NCI-H1417 treated with DMSO at 0.1 percent for 48 hours (cell line): Measurements from ENCODE around the gene E2F3.
"Not testable (repeated sequence)": the region's sequence is repeated elsewhere in the genome, so short reads cannot be mapped to it uniquely, and the experiment has no call there.

Source experiments
- DNase-seq: peaks from one replicate; lab custom pipeline; 2025; lab: John Stamatoyannopoulos, UW

The E2F3 gene

DNA sequence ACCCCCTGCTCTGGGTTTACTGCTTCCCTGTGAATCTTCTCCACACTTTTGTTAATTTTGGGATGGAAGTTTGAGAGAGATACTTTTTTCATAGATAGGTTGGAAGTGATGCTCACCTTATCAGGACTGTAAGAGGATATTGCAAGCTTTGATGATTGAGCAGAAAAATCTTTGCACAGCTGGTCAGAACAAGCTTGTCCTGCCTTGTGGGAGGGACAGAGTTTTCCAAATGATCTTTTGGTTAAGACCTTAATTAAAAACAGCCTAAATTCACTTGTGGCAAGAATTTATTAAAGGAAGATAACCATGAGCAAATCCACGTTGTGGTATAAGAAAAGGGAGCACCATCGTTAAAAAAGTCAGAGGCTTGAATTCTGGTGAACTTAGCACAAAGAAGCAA is 32.2 kb downstream of the E2F3 start:
- DNase-seq, result no peak

DNA sequence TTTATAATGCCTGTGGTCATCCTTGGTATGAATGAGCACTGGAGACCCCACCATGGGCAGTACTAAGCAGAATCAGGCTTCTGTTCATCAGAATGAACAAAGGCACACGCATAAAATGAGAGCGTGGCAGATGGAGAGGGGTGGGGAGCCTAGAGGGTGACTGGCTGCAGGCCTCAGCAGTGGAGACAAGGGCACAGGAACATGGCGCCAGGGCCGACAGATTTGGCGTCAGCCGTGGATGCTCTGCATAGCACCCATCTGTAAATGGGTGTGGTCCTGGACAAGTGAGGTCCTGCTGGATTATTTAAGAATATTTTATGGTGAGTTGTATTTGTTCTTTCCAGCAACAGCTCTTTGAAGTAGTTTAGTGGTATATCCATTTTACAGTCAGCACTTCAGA is 33.1 kb downstream of the E2F3 start:
- no peak for DNase-seq

DNA sequence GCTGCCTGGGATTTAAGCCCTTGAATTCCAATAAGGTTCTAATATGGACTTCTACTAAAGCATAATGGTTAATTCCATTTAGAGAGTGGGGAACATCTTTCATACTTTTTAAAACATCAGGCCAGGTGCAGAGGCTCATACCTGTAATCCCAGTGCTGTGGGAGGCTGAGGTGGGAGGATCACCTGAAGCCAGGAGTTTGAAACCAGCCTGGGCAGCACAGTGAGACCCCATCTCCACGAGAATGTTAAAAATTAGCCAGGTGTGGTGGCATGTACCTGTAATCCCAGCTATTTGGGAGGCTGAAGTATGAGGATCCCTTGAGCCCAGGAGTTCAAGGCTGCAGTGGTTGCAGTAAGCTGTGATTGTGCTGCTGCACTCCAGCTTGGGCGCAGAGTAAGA is 35.0 kb downstream of the E2F3 start:
- no peak for DNase-seq

DNA sequence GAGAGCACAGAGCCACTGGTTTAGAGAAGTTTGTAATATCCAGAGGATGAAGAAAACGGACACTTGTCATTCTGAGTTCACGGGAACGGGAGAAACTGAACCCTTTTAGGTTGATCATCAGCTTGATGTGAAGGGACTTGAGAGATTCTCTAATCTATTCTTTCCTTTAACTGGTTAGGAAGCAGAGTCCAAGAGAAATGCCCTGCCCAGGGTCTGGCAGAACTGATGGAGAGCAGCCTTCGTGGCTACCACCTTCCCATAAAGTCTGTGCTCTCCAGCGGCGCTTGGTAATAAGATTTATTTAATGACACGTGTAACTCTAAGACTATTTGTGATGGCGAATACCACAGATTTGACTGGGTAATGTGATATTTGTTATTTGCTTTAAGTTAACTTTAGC is 36.0 kb downstream of the E2F3 start:
- DNase-seq, result no peak

DNA sequence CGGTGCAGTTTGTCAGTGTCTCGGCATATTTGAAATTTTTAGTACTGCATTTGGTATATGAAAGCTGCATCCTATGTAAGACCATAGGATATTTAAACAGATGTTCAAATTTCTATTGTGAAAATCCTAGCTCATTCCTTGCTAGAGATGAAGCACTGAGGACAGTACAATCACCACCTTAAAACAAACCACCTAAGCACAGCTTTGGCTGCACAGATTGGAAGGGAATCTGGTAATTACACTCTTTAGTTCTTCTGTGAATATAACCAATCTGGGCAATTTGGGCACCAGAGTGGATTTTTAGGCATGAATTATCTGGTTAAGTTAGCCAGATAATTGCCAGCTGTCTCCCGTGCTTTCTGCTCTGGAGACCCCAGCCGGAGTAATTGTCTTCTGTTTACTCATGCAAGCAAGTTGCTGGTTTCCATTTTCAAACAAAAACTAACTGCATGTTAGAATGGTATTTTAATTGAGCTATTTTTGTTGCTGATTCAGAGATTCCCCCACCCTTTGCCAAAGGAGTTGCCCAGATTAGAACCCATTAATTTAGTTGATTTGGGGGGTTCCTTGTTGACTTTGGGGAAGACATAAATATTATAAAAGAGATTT is 36.9 kb downstream of the E2F3 start:
- DNase-seq, result no peak

DNA sequence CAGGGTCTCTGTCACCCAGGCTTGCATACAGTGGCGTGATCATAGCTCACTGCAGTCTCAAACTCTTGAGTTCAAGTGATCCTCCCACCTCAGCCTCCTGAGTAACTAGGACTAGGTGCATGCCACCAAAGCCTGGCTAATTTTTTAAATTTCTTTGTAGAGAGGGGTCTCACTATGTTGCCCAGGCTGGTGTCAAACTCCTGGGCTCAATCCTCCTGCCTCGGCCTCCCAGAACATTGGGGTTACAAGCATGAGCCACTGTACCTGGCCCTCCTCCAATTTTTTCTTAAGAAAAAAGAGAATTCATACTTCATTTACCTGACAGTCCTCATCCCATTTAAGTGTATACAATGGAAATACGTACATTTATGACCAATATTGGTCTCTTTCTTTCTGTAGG is 37.9 kb downstream of the E2F3 start:
- no peak for DNase-seq

DNA sequence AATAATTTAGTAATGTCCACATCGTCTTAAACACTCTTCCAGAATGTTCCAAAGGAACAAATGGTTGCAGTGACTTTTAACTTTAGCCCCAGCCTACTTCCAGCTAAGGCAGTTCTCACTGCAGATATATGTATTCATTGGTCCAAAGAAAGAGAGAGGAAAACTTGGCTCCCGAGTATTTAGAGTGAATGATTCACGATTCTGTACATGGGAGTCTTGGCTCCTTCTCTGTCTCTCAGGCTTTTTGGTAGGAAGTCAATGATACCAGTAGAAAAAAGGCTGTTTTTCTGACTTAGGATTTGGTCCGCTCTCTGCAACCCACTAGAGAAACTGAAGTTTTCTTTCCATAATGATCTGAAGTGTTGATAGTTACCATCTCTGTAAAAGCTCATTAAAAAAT is 38.6 kb downstream of the E2F3 start:
- no peak for DNase-seq

DNA sequence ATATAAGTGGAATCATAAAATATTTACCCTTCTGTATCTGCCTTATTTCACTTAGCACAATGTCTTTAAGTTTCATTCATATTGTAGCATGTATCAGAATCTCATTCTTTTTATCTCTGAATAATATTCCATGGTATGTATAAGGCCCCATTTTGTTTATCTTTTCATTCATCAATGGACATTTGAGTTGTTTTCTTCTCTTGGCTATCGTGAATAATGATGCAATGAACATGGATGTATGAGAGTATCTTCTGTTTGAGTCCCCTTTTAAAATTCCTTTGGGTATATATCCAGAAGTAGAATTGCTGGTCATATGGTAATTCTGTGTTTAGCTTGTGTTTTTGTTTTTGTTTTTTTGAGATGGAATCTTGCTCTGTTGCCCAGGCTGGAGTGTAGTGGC is 39.6 kb downstream of the E2F3 start:
- no peak for DNase-seq

DNA sequence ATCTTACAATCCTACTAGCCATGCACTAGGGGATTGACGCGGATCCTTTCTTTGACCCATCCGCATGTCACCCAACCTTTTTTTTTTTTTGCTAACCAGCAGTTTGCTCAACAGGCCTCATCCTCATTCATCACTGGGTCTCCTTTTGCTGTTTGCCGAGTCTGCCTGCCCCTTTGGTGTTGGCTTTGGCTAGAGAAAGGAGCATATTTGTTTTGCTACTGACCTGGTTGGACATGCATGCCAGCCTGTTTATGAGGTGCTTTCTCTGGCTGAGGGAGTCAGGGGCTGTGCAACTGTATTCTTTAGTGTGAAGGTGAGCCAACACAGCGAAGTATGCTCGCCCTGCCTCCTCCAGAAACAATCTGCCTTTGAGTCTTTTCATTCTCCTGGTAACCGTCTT is 40.2 kb downstream of the E2F3 start:
- DNase-seq, result no peak

DNA sequence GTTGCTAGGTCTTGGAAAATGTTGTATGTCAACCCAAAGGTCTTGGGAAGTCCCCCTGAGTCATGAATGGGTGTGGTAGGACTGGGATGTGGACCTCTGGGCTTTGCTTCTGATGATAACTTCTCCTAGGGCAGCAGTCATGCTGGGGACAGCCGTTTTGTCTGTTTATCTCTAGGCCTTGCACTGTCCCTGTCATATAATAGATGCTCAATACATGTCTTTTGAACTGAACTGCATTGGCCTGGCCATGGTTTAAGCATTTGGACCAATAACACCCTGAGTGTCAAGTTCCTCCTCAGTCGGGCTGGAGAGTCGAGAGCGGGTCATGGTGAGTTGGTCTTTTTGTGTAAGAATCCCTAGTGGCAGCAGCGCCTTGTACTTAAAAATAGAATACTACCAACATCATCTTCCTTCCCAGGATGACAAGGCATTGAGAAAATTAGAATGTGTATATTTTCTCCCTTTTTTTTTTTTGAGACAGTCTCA is 43.1 kb downstream of the E2F3 start:
- no peak for DNase-seq

DNA sequence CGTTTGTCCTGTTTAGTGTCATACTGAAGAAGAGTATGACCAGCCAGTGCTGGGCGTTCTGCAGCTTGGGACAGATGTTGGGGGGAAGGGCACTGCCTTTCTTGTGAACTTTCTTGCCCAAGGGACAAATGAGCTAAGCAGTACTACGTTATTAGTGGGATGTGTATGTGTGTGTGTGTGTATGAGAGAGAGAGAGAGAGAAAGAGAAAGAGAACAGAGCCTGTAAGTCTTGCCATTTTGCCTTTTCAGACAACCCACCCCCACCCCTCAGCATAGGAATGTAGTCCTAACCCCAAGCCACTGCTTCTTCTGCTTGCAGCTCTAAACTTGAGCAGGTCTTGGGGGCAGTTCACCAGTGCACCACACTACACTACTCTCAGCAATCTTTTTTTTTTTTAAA is 45.5 kb downstream of the E2F3 start:
- DNase-seq, result no peak

DNA sequence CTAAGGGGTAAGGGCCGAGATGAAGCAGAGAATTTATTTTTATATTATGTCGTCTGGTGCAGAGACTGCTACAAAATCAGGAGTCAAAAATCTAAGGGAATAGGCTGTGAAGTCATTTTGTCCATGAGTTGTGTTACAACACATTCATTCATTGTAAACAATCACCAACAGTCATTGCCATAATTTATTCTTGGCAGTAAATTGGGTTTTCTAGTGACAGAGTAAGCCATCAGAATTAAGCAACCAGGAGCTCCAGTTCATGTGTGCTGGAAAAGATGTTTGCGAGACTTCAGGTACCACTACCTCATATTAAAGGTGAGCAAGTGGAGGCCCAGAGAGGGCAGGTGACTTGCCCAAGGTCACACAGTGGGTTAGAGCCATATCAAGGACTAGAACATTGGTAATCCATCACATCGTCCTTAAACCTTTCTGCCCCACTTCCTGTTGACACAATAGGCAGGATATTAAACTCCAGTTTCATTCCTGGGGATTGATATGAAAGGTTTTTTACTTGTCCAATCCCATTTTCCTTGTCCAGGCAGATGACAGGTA is 46.0 kb downstream of the E2F3 start:
- DNase-seq, result no peak

DNA sequence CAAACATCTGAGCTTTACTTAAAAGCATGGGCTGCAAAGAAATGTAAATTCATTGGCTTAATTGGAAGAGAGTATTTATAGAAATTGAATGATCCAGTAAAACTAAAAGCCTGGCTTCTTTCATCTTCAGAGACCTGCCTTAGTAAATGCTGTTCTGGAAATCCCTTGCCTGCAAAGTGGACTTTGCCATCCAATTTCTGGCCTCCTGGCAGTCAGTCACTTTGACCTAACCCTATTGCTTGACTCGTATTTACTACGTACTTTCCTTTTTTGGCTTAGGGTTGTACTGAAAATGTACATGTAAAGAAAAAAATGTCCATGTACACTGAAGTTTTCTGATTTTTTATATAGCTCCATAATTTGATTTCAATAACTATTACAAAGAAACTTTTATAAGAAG is 47.1 kb downstream of the E2F3 start:
- no peak for DNase-seq

DNA sequence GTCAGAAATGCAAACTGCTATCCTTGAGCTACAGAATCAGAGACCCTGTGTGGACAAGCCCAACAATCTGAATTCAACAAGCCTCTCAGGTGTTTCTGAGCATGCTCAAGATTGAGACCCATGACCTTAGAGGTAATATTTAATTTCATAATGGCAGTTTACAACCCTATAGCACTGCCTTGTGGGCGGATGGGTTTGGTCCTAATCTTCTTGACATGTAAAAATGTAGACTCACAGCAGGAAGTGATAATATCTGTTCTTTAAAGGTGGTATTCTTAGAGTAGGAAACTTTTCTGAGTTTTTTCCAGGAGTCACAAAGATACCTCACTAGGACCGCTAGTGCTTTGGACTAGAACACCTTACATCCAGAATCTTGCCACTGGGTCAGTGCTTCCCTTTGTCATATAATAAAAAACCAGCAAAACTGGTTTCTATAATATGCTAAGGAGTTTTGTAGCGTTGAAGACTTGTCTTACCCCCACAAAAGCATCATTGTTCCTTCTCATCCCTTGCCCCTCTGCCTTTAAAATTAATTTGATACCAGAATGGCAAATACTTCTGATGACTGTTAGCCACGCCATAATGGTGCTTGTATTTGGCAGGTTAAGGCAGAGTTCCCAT is 52.6 kb downstream of the E2F3 start:
- no peak for DNase-seq

DNA sequence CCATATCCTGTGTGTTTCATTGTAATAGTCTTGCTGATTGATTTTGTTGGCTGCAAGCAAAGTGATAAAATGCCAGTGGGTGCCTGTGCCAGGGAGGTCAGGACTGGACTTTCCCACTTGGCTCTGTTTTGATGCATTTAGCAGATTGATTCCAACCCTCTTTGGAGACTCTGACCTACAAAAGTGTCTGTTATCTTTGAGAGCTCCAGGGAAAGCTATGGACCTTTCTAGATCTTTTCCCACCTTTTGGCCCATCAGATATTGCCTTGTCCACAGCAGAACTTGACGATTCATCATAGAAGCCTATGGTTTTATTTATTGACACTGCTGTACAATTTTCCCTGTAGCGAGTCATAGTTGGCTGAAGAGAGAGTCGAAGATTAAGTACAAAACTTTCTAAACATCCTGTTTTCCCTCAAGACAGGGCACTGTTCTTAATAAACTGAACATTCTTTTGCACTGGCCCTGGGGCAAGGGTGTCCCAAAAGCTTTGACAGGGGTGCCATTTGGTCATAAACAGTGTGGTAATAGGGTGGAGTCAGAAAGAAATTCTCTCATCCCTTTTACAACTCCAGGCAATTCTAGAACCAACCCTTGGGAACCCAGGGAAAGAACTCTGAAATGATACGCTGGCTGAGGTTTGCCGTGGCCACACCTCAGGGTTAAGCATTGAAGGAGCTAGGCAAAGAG is 53.7 kb downstream of the E2F3 start:
- no peak for DNase-seq

DNA sequence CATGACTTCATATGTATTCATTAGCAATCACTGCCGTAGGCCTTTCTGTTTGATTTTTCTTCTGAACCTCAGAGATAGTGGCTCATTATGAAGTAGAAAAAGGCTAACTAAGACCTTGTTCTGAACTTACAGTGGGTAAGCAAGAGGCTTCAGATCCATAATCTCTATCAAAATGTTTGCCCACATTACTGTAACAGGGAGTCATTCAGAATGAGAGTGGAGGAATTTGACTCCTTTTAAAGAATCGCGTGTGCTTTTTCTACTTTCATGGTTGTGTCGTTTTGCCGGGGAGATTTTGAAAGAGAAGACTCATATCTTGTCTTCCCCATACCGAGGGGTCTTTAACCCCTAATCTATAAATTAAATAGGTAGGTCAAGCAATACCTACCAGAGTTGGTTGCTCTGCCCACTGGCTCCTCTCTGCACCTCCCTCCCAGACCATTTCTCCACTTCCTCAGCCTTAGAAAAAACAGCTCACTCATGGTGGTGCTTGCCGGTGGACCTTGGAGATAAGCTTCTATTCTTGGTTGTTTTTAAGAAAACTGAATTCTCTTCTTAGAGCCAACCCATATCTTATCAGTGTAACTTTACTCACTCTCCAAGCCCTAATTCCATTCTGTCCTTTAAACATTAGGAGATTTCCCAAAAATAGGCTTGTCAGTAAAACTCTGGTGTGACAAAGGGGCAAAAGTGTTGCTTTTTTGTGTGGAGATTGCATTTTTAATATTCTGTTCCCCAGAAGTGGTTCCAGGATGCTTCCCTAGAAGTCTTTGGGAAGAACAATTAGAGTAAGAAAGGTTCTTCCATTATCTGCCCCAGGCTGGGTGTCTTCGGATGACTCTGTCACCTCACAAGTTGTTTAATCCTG is 56.6 kb downstream of the E2F3 start:
- no peak for DNase-seq

DNA sequence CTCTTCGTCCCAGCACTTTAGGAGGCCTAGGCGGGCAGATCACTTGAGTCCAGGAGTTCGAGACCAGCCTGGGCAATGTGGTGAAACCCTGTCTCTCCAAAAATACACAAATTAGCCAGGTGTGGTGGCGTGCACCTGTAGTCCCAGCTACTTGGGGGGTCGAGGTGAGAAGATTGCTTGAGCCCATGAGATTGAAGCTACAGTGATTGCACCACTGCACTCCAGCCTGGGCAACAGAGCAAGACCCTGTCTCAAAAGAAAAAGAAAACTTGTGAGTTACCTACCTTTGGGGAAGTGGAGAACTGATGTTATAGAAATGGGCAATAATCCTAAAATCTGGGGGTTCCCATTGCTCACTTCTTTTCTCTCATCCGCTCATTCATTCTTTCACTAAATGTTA is 58.0 kb downstream of the E2F3 start:
- no peak for DNase-seq

DNA sequence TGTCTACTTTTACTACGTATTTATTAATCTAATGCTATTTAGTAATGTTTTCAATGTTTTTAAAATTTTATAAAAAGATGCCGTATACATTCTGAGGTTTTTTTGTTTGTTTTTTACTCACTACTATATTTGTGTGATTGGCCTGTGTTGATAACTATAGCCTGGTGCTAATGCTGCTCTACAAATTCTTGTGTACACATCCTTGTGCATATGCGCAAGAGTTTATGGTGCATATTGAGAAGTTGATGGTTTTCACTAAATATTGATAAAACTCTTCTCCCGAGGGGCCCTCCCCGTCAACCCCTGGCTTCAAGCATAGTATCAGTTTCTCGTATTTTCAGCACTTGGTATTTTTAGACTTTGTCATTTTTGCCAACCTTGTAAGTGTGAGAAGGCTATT is 59.9 kb downstream of the E2F3 start:
- DNase-seq, result no peak

DNA sequence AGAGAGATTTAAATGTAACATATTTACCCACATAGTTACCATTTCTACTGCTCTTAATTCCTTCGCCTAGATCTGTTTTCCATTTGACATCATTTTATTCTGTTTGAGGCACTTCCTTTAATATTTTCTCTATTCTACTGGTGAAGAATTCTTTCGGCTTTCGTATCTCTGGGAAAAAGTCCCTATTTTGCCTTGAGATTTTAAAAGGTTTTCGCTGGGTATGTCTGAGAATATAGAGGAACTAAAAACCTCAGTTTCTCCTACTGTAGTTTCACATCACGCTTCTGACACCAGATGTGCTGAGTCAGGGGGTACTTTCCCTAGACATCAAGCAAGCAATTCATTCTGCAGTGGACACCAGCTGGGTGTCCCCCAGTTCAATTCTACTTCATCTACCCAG is 61.7 kb downstream of the E2F3 start:
- DNase-seq, result no peak

DNA sequence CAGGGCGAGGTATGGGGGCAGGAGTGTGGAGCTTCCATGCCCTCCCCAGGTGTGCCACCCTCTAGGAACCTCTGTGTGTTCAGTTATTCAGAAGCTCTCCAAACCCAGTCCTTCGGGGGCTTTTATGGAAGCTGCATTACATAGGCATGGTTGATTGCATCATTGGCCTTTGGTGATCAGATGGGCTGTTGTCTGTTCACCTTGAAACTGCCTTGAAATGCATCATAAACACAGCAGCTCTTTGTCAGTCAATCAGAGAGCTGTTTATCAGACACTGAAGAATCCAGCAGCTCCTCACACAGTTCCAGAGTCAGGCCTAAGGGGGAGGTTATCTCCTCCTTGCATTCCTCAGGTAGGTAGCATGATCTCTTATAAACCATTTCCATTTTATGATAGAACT is 62.4 kb downstream of the E2F3 start:
- DNase-seq, result no peak

DNA sequence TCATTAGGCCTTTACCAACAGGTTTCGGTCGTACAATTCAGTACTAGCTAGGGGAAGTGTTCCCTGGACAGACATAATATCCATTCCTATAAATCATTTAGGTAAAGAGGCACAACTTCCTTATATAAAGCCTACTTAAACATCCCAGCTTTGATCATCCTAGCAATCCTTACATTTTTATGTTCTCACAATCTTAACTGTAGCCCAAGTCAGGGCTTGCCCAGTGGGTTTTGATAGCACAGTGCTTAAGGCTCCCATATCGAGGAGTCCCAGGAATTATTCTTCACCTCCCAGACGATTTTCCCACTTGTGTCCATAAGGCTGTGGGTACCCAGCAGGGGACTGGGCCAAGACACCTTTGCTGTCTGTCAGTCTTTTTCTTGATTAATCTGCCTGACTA is 63.2 kb downstream of the E2F3 start:
- DNase-seq, result no peak

DNA sequence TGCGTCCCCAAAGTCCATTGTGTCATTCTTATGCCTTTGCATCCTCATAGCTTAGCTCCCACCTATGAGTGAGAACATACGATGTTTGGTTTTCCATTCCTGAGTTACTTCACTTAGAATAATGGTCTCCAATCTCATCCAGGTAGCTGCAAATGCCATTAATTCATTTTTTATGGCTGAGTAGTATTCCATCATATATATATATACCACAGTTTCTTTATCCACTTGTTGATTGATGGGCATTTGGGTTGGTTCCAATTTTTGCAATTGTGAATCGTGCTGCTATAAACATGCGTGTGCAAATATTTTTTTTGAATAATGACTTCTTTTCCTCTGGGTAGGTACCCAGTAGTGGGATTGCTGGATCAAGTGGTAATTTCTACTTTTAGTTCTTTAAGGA is 63.9 kb downstream of the E2F3 start:
- DNase-seq, result not testable (repeated sequence)
